Osteocyte (in vitro differentiated cells): ENCODE data around the gene BYSL. TPM values are rescaled to one million over a fixed set of nuclear protein-coding genes. Genes with fewer than 3 reads are reported as not detected.

ENCODE experiments used
- DNase-seq: peaks from one replicate; pipeline ENCODE4 v3.0.0; 2021; ENCODE audit warnings: mixed read lengths; ENCODE audit not compliant: unreplicated experiment; ENCODE audit errors: extremely low spot score
- H3K27ac Mint-ChIP-seq: one replicate; pipeline ENCODE4 v1.8.0; 2021; ENCODE audit warnings: mild to moderate bottlenecking, mixed read lengths; ENCODE audit not compliant: unreplicated experiment
- H3K27me3 Mint-ChIP-seq: one replicate; pipeline ENCODE4 v1.8.0; 2021; ENCODE audit warnings: mixed read lengths; ENCODE audit not compliant: unreplicated experiment
- H3K36me3 Mint-ChIP-seq: one replicate; pipeline ENCODE4 v1.8.0; 2021; ENCODE audit warnings: mixed read lengths; ENCODE audit not compliant: unreplicated experiment
- H3K4me1 Mint-ChIP-seq: one replicate; pipeline ENCODE4 v1.8.0; 2021; ENCODE audit warnings: mixed read lengths; ENCODE audit not compliant: unreplicated experiment
- H3K4me3 Mint-ChIP-seq: one replicate; pipeline ENCODE4 v1.8.0; 2021; ENCODE audit warnings: mild to moderate bottlenecking, moderate library complexity, mixed read lengths; ENCODE audit not compliant: unreplicated experiment
- H3K9me3 Mint-ChIP-seq: one replicate; pipeline ENCODE4 v1.8.0; 2021; ENCODE audit warnings: mixed read lengths; ENCODE audit not compliant: unreplicated experiment
- CTCF ChIP-seq: fragments of 200-600 bp; sonication (generic); IDR thresholded peaks from 2 replicates; pipeline ENCODE4 v1.5.0; 2021; ENCODE audit warnings: antibody characterized with exemption, mild to moderate bottlenecking, moderate library complexity
- total RNA-seq: library from RNA; stranded (reverse); gene quantifications from 2 replicates; pipeline ENCODE4 v1.2.1, GENCODE V29; 2021

Gene BYSL
- total RNA-seq, 1 donor from 2014 or later: 22.7 TPM

- H3K36me3 Mint-ChIP-seq: peaks cover 1% of the 10 kb centered on the region
- peaks cover 18% of the 10 kb centered on the region for H3K4me1 Mint-ChIP-seq
- no peak for TF ChIP-seq CTCF
- no peak for DNase-seq
- no peak overlapping the region for H3K4me3 Mint-ChIP-seq
- no peaks in the 10 kb centered on the region for H3K9me3 Mint-ChIP-seq
- no peaks in the 10 kb centered on the region for H3K27me3 Mint-ChIP-seq
- no peak overlapping the region for H3K27ac Mint-ChIP-seq
These were observed 43.1 kb upstream of the BYSL start for GRCh38 chr6:41878246-41878645.

GRCh38 chr6:41878961-41879405 is 42.3 kb upstream of the BYSL start:
- Mint-ChIP-seq H3K4me1 (peaks cover 18% of the 10 kb centered on the region), H3K27me3 (no peaks in the 10 kb centered on the region), H3K36me3 (peaks cover 1% of the 10 kb centered on the region), H3K27ac (peak overlapping the region; percentile 14), H3K9me3 (no peaks in the 10 kb centered on the region), H3K4me3 (no peak overlapping the region)
- no peak for TF ChIP-seq CTCF
- DNase-seq: no peak

GRCh38 chr6:41881506-41881905 is 39.8 kb upstream of the BYSL start:
- Mint-ChIP-seq H3K27me3 (no peaks in the 10 kb centered on the region), H3K9me3 (no peaks in the 10 kb centered on the region), H3K4me1 (peaks cover 18% of the 10 kb centered on the region), H3K27ac (no peak overlapping the region), H3K4me3 (no peak overlapping the region), H3K36me3 (peaks cover 1% of the 10 kb centered on the region)
- DNase-seq: no peak
- TF ChIP-seq CTCF: no peak

GRCh38 chr6:41884957-41885356 is 36.3 kb upstream of the BYSL start:
- peaks cover 5% of the 10 kb centered on the region for H3K4me1 Mint-ChIP-seq

GRCh38 chr6:41885930-41886329 is 35.4 kb upstream of the BYSL start:
- no peaks in the 10 kb centered on the region for H3K27me3 Mint-ChIP-seq
- no peaks in the 10 kb centered on the region for H3K36me3 Mint-ChIP-seq
- H3K4me3 Mint-ChIP-seq: no peak overlapping the region
- H3K9me3 Mint-ChIP-seq: no peaks in the 10 kb centered on the region
- no peak overlapping the region for H3K27ac Mint-ChIP-seq
- TF ChIP-seq CTCF: no peak
- DNase-seq: no peak
- peaks cover 5% of the 10 kb centered on the region for H3K4me1 Mint-ChIP-seq

More at GRCh38 chr6:41884957-41885356, 36.3 kb upstream of the BYSL start:
- Mint-ChIP-seq H3K27ac (no peak overlapping the region), H3K36me3 (peaks cover 1% of the 10 kb centered on the region), H3K4me3 (no peak overlapping the region), H3K27me3 (no peaks in the 10 kb centered on the region), H3K9me3 (no peaks in the 10 kb centered on the region)
- DNase-seq: no peak
- TF ChIP-seq CTCF: no peak
